Measurements from ENCODE around the gene TMUB2. TPM values are rescaled to one million over a fixed set of nuclear protein-coding genes. Genes with fewer than 3 reads are reported as not detected.
A peak's percentile ranks its signal among the peaks of the same experiment; 100 is the strongest.

The TMUB2 gene
- total and polyA plus RNA-seq, 9 of the 15 experiments (the other 6 are each of a cell fraction or from before 2014, with no cell fraction given) = 4.1 to 29.8 (median 16.3) TPM

DNA sequence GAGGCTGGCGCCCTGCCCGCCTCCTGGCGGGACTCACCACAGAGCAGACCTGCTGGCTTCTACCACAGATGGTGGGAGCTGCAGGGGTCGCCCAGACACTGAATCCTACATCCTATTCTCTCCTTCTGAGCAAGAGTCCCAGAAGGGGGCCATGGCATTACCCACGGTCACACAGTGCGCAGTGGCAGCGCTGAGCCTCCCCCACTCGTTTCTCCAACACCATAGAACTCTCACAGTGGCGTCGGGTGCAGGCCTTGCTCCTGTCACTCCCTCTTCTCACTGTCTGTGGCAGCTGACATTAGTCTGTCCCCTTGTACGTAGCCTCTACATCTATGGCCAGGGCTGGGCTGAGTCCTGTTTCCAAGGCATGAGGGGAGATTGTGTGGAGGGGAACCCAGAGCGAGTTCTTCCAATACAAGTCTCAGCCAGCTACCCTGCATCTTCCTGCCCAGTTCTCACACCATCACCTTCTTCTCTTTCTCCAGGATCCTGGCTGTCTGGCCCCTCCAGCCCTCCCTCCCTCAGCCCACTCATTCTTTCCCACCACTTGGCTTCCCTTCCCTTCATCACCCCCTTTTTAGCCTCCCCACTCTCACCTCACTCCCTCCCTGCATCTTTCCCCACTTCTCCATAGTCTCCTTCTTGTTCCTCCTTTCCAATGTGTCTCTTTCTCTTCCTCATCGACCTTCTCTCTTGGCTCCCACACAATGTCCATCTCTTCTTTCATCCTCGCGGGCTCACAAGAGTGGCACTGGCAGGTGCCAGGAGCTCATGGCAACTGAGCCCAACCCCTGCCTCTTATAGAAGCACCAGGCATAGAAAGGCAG is 26.8 kb downstream of the TMUB2 start:
- H4K20me1 ChIP-seq (replicated peaks; ENCODE audit: control insufficient read depth, insufficient read depth, low read length) = peaks cover 12% of the 10 kb centered on the region
- H3K79me2 ChIP-seq (ENCODE audit: control insufficient read depth, insufficient read depth, low read length) = peaks cover 34% of the 10 kb centered on the region
- no peak overlapping the region for H3K4me3 ChIP-seq
- CTCF ChIA-PET (ENCODE audit: low intra/inter-chr PET ratio) = no interaction called here
- H3K9ac ChIP-seq (ENCODE audit: insufficient read depth in 1 of 2, low read depth in 2 of 2, low read length in 2 of 2) = peak overlapping the region in 1 of 2 experiments; percentile 39; a peak in 1 of 4 replicates
- ATAC-seq (no peak), FAIRE-seq (no peak), DNase-seq (ENCODE audit: extremely low read depth in 1 of 4, low spot score in 3 of 4) (no peak)
- peaks cover 85% of the 10 kb centered on the region for H3K36me3 ChIP-seq (ENCODE audit: control insufficient read depth, insufficient read depth, low read length)
- 86% methylated on average over 11 of the region's 15 CpGs for WGBS (ENCODE audit: insufficient coverage, low coverage, missing lambda C conversion rate)
- no peaks in the 10 kb centered on the region for H3K27me3 ChIP-seq (ENCODE audit: control insufficient read depth in 2 of 2, insufficient read depth in 2 of 2, low read length in 2 of 2)
- no peak overlapping the region for H2AFZ ChIP-seq (ENCODE audit: low read depth, low read length)
- no TSS peak for BruUV-seq (replicated peaks)
- peaks cover 26 to 49% of the 10 kb centered on the region in 2 experiments for H3K4me1 ChIP-seq (replicated peaks in 1 of 2; ENCODE audit: control insufficient read depth in 2 of 2, insufficient read depth in 2 of 2, low read length in 2 of 2)
- POLR2A ChIA-PET = interaction anchor here (0.6 to 3.6 kb wide), 19 partner anchors 7 to 286 kb away, joined by 3 to 16 read pairs (median 4); partner anchors contain the start of gene UBTF
- in situ Hi-C loops (cut with MboI) = loop anchor here (5.0 kb wide), 1 partner anchor 114 kb away; no protein-coding TSS in a partner anchor
- no peak overlapping the region for H3K27ac ChIP-seq (ENCODE audit: extremely low read depth, low read depth, low read length)
- no peak overlapping the region for H3K4me2 ChIP-seq (ENCODE audit: insufficient read depth, low read length)
- H3K9me3 ChIP-seq (replicated peaks; ENCODE audit: control insufficient read depth, insufficient read depth, low read depth, low read length) = no peaks in the 10 kb centered on the region
- peaks cover 4% of the 10 kb centered on the region for H3K9me1 ChIP-seq (ENCODE audit: control insufficient read depth, insufficient read depth, low read length)
- intact Hi-C loops (cut with micrococcal nuclease) = no loop called here
- no peak for TF ChIP-seq ZNF134 (CRISPR knock-in tag; conservative IDR thresholded peaks at IDR 0.05)
- no peak for TF ChIP-seq RBM15 (IDR thresholded peaks at IDR 0.05; ENCODE audit: insufficient read depth, low read length)
- TF ChIP-seq NCOR1 (IDR thresholded peaks at IDR 0.05) = 0 out of 2 replicates have a peak, but pooled peaks have one; percentile 10
- TF ChIP-seq, protein P1, sequence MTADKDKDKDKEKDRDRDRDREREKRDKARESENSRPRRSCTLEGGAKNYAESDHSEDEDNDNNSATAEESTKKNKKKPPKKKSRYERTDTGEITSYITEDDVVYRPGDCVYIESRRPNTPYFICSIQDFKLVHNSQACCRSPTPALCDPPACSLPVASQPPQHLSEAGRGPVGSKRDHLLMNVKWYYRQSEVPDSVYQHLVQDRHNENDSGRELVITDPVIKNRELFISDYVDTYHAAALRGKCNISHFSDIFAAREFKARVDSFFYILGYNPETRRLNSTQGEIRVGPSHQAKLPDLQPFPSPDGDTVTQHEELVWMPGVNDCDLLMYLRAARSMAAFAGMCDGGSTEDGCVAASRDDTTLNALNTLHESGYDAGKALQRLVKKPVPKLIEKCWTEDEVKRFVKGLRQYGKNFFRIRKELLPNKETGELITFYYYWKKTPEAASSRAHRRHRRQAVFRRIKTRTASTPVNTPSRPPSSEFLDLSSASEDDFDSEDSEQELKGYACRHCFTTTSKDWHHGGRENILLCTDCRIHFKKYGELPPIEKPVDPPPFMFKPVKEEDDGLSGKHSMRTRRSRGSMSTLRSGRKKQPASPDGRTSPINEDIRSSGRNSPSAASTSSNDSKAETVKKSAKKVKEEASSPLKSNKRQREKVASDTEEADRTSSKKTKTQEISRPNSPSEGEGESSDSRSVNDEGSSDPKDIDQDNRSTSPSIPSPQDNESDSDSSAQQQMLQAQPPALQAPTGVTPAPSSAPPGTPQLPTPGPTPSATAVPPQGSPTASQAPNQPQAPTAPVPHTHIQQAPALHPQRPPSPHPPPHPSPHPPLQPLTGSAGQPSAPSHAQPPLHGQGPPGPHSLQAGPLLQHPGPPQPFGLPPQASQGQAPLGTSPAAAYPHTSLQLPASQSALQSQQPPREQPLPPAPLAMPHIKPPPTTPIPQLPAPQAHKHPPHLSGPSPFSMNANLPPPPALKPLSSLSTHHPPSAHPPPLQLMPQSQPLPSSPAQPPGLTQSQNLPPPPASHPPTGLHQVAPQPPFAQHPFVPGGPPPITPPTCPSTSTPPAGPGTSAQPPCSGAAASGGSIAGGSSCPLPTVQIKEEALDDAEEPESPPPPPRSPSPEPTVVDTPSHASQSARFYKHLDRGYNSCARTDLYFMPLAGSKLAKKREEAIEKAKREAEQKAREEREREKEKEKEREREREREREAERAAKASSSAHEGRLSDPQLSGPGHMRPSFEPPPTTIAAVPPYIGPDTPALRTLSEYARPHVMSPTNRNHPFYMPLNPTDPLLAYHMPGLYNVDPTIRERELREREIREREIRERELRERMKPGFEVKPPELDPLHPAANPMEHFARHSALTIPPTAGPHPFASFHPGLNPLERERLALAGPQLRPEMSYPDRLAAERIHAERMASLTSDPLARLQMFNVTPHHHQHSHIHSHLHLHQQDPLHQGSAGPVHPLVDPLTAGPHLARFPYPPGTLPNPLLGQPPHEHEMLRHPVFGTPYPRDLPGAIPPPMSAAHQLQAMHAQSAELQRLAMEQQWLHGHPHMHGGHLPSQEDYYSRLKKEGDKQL (CRISPR knock-in tag; IDR thresholded peaks at IDR 0.05; ENCODE audit: borderline replicate concordance) = no peak
- no peak for TF ChIP-seq NFIX (CRISPR knock-in tag; IDR thresholded peaks at IDR 0.05; ENCODE audit: low read depth)
- TF ChIP-seq, protein P2, sequence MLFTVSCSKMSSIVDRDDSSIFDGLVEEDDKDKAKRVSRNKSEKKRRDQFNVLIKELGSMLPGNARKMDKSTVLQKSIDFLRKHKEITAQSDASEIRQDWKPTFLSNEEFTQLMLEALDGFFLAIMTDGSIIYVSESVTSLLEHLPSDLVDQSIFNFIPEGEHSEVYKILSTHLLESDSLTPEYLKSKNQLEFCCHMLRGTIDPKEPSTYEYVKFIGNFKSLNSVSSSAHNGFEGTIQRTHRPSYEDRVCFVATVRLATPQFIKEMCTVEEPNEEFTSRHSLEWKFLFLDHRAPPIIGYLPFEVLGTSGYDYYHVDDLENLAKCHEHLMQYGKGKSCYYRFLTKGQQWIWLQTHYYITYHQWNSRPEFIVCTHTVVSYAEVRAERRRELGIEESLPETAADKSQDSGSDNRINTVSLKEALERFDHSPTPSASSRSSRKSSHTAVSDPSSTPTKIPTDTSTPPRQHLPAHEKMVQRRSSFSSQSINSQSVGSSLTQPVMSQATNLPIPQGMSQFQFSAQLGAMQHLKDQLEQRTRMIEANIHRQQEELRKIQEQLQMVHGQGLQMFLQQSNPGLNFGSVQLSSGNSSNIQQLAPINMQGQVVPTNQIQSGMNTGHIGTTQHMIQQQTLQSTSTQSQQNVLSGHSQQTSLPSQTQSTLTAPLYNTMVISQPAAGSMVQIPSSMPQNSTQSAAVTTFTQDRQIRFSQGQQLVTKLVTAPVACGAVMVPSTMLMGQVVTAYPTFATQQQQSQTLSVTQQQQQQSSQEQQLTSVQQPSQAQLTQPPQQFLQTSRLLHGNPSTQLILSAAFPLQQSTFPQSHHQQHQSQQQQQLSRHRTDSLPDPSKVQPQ (CRISPR knock-in tag; IDR thresholded peaks at IDR 0.05; ENCODE audit: borderline replicate concordance) = no peak
- TF ChIP-seq, protein P3, sequence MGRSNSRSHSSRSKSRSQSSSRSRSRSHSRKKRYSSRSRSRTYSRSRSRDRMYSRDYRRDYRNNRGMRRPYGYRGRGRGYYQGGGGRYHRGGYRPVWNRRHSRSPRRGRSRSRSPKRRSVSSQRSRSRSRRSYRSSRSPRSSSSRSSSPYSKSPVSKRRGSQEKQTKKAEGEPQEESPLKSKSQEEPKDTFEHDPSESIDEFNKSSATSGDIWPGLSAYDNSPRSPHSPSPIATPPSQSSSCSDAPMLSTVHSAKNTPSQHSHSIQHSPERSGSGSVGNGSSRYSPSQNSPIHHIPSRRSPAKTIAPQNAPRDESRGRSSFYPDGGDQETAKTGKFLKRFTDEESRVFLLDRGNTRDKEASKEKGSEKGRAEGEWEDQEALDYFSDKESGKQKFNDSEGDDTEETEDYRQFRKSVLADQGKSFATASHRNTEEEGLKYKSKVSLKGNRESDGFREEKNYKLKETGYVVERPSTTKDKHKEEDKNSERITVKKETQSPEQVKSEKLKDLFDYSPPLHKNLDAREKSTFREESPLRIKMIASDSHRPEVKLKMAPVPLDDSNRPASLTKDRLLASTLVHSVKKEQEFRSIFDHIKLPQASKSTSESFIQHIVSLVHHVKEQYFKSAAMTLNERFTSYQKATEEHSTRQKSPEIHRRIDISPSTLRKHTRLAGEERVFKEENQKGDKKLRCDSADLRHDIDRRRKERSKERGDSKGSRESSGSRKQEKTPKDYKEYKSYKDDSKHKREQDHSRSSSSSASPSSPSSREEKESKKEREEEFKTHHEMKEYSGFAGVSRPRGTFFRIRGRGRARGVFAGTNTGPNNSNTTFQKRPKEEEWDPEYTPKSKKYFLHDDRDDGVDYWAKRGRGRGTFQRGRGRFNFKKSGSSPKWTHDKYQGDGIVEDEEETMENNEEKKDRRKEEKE (IDR thresholded peaks at IDR 0.05; ENCODE audit: borderline replicate concordance in 1 of 2, control insufficient read depth in 1 of 2, low read depth in 2 of 2, low read length in 1 of 2) = peak in 1 of 2 experiments; percentile 50; a peak in 1 of 4 replicates

All from K562 (cell line).